ENCODE results near the gene CTNNA1.

DNA sequence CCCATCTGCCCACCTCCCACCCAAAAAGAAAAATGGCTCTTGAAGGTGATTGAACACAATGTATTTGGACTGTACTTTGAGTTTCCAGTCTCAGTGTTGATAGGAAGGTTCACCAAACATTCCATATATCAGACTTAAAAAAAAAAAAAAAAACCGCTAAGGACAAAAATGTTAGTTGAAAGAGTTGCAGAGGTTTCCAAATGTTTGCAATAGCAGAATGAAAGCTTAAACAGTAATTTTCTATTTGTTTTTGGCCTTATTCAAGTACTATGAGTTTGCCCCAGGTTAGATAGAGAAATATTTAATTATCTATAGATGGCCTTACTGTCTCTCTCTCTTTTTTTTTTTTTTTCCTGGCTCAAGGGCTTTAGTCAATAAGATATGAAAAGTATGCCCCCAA is 115.8 kb downstream of the CTNNA1 start:
- TF ChIP-seq, protein P1, sequence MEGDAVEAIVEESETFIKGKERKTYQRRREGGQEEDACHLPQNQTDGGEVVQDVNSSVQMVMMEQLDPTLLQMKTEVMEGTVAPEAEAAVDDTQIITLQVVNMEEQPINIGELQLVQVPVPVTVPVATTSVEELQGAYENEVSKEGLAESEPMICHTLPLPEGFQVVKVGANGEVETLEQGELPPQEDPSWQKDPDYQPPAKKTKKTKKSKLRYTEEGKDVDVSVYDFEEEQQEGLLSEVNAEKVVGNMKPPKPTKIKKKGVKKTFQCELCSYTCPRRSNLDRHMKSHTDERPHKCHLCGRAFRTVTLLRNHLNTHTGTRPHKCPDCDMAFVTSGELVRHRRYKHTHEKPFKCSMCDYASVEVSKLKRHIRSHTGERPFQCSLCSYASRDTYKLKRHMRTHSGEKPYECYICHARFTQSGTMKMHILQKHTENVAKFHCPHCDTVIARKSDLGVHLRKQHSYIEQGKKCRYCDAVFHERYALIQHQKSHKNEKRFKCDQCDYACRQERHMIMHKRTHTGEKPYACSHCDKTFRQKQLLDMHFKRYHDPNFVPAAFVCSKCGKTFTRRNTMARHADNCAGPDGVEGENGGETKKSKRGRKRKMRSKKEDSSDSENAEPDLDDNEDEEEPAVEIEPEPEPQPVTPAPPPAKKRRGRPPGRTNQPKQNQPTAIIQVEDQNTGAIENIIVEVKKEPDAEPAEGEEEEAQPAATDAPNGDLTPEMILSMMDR (IDR thresholded peaks at IDR 0.05): no peak
- TF ChIP-seq POLR2A (IDR thresholded peaks at IDR 0.05): no peak
